ENCODE data around the gene CHST14. TPM values are rescaled to one million over a fixed set of nuclear protein-coding genes. Genes with fewer than 3 reads are reported as not detected.

Gene CHST14
- polyA plus RNA-seq, 2 of the 4 experiments (the other 2 are of a cell fraction): 8.6 to 11.0 TPM

- TF ChIP-seq HMGXB4 (CRISPR knock-in tag; IDR thresholded peaks at IDR 0.05; ENCODE audit: borderline replicate concordance) (no peak), CEBPB (IDR thresholded peaks at IDR 0.05) (no peak), RCOR1 (IDR thresholded peaks at IDR 0.05; ENCODE audit: low read depth, low read length) (no peak)
Observed at GRCh38 chr15:40445421-40445922, 25.3 kb upstream of the CHST14 start (continued).

- DNase-seq (ENCODE audit: low read depth in 1 of 2, low spot score in 1 of 2) (no peak), ATAC-seq (no peak), FAIRE-seq (no peak)
- H3K27ac ChIP-seq: no peak overlapping the region; a peak in 1 of 6 replicates
- H3K4me3 ChIP-seq: no peak overlapping the region
- no peaks in the 10 kb centered on the region for H3K9me3 ChIP-seq
- H3K4me2 ChIP-seq: no peak overlapping the region
- CTCF ChIA-PET: no interaction called here
- 81% methylated on average over 3 of the region's 3 CpGs for WGBS (ENCODE audit: missing lambda C conversion rate)
- TF ChIP-seq RAD21 (conservative IDR thresholded peaks at IDR 0.05 in 1 of 2, IDR thresholded peaks at IDR 0.05 in 1 of 2) (no peak), PBX3 (IDR thresholded peaks at IDR 0.05) (no peak), CTCF (IDR thresholded peaks at IDR 0.05) (no peak)
- peaks cover 12% of the 10 kb centered on the region for H3K4me1 ChIP-seq
- POLR2A ChIA-PET: no interaction called here
Observed at GRCh38 chr15:40446144-40446543, 24.6 kb upstream of the CHST14 start.

GRCh38 chr15:40448354-40448753, 22.4 kb upstream of the CHST14 start:
- Histone ChIP-seq H3K4me2 (no peak overlapping the region), H3K4me3 (no peak overlapping the region), H3K9me3 (no peaks in the 10 kb centered on the region), H3K4me1 (peaks cover 14% of the 10 kb centered on the region), H3K27ac (no peak overlapping the region)
- no peak for DNase-seq (ENCODE audit: low read depth in 1 of 2, low spot score in 1 of 2)
- ChIA-PET CTCF (interaction anchor here (0.8 kb wide), 1 partner anchor 58 kb away, joined by 3 read pairs; no protein-coding TSS in a partner anchor), POLR2A (no interaction called here)
- ATAC-seq: no peak
- 96% methylated on average over 4 of the region's 4 CpGs for WGBS (ENCODE audit: missing lambda C conversion rate)
- TF ChIP-seq FOSB (CRISPR knock-in tag; IDR thresholded peaks at IDR 0.05) (no peak), HEYL (CRISPR knock-in tag; IDR thresholded peaks at IDR 0.05) (no peak), RARB (CRISPR knock-in tag; IDR thresholded peaks at IDR 0.05) (no peak), JUN (IDR thresholded peaks at IDR 0.05) (no peak)
- no peak for FAIRE-seq

GRCh38 chr15:40449275-40449674, 21.5 kb upstream of the CHST14 start:
- H3K4me3 ChIP-seq: no peak overlapping the region
- ChIA-PET POLR2A (no interaction called here), CTCF (interaction anchor here (0.8 to 1.5 kb wide), 3 partner anchors 9 to 58 kb away, joined by 3 to 4 read pairs (median 3); no protein-coding TSS in a partner anchor)
- FAIRE-seq (no peak), ATAC-seq (no peak), DNase-seq (ENCODE audit: low read depth in 1 of 2, low spot score in 1 of 2) (no peak)
- H3K4me1 ChIP-seq: peaks cover 20% of the 10 kb centered on the region
- no peak overlapping the region for H3K27ac ChIP-seq
- no peaks in the 10 kb centered on the region for H3K9me3 ChIP-seq
- 0 out of 3 replicates have a peak overlapping the region, but pooled peaks have one; percentile 23 for H3K4me2 ChIP-seq
- TF ChIP-seq CEBPB (IDR thresholded peaks at IDR 0.05) (no peak), GATA3 (IDR thresholded peaks at IDR 0.05; ENCODE audit: borderline replicate concordance) (no peak), TP53 (CRISPR knock-in tag; IDR thresholded peaks at IDR 0.05) (no peak), POLR2A (IDR thresholded peaks at IDR 0.05; ENCODE audit: low read length) (no peak), PBX3 (IDR thresholded peaks at IDR 0.05) (no peak), BCL3 (IDR thresholded peaks at IDR 0.05) (no peak), FOSL2 (IDR thresholded peaks at IDR 0.05) (no peak), FOSL2 (CRISPR knock-in tag; IDR thresholded peaks at IDR 0.05) (no peak), POLR2AphosphoS2 (conservative IDR thresholded peaks at IDR 0.05; ENCODE audit: low read length) (no peak), FOSB (CRISPR knock-in tag; IDR thresholded peaks at IDR 0.05) (no peak), JUNB (IDR thresholded peaks at IDR 0.05) (no peak), TFCP2L1 (CRISPR knock-in tag; IDR thresholded peaks at IDR 0.05) (no peak), HOXB5 (CRISPR knock-in tag; IDR thresholded peaks at IDR 0.05) (no peak), EHF (CRISPR knock-in tag; IDR thresholded peaks at IDR 0.05) (no peak), NFE2L2 (conservative IDR thresholded peaks at IDR 0.05; ENCODE audit: low read length) (no peak), PHF8 (IDR thresholded peaks at IDR 0.05; ENCODE audit: borderline replicate concordance, low read depth) (no peak), RARB (CRISPR knock-in tag; IDR thresholded peaks at IDR 0.05) (no peak), CHD2 (IDR thresholded peaks at IDR 0.05; ENCODE audit: low read length, partially characterized antibody) (no peak), MAFK (IDR thresholded peaks at IDR 0.05; ENCODE audit: partially characterized antibody) (no peak)
